Activated CD8-positive, alpha-beta T cell treated with anti-CD3 and anti-CD28 coated beads for 36 hours (primary cell): ENCODE measurements around the gene SRPRB. TPM values are rescaled to one million over a fixed set of nuclear protein-coding genes. Genes with fewer than 3 reads are reported as not detected.

Source experiments
- ATAC-seq: fragments of 200-7000 bp; cut with Tn5 transposase; one replicate; pipeline ENCODE4 v1.10.0; 2021; ENCODE audit warnings: mild to moderate bottlenecking, moderate library complexity
- CTCF ChIA-PET: fragments of 350-600 bp; sonication (Branson Sonifier 250); formaldehyde crosslinking; loops from one replicate; lab custom pipeline; 2021; ENCODE audit warnings: antibody characterized with exemption; lab: Charles Lee
- POLR2A ChIA-PET: fragments of 350-600 bp; sonication (Branson Sonifier 250); formaldehyde crosslinking; loops from one replicate; lab custom pipeline; 2021; ENCODE audit warnings: antibody characterized with exemption; lab: Charles Lee
- DNase-seq: peaks from one replicate; pipeline ENCODE4 v3.0.0-alpha.2; 2020
- H3K27ac Mint-ChIP-seq: one replicate; pipeline ENCODE4 v1.8.0; 2021; ENCODE audit warnings: mild to moderate bottlenecking, mixed read lengths
- H3K27me3 Mint-ChIP-seq: one replicate; pipeline ENCODE4 v1.8.0; 2021; ENCODE audit warnings: mixed read lengths
- H3K36me3 Mint-ChIP-seq: one replicate; pipeline ENCODE4 v1.8.0; 2021; ENCODE audit warnings: low read depth, mixed read lengths
- H3K4me1 Mint-ChIP-seq: one replicate; pipeline ENCODE4 v1.8.0; 2021; ENCODE audit warnings: low read depth, mixed read lengths
- H3K4me3 Mint-ChIP-seq: one replicate; pipeline ENCODE4 v1.8.0; 2021; ENCODE audit warnings: mild to moderate bottlenecking, moderate library complexity, mixed read lengths
- H3K9me3 Mint-ChIP-seq: one replicate; pipeline ENCODE4 v1.8.0; 2021; ENCODE audit warnings: mixed read lengths
- CTCF ChIP-seq: fragments of 200-600 bp; IDR thresholded peaks from one replicate; pipeline ENCODE4 v1.8.0; 2022; ENCODE audit warnings: antibody characterized with exemption, mild to moderate bottlenecking
- intact Hi-C: fragments of 100-400 bp; cut with micrococcal nuclease; formaldehyde crosslinking; loops from one replicate; pipeline ENCODE4 v1.10.0; 2022
- total RNA-seq, 2 experiments: library from RNA; stranded (reverse); gene quantifications; one replicate each; pipeline ENCODE4 v1.2.3, GENCODE V29; 2021

Gene SRPRB
- total RNA-seq, 2 experiments from 2014 or later: 63.8 to 65.8 TPM

GRCh38 chr3:133835961-133836360, 30.3 kb downstream of the SRPRB start:
- H3K4me1 Mint-ChIP-seq: no peaks in the 10 kb centered on the region
- POLR2A ChIA-PET: no interaction called here
- TF ChIP-seq CTCF: no peak
- no peak overlapping the region for H3K4me3 Mint-ChIP-seq
- CTCF ChIA-PET: no interaction called here
- intact Hi-C loops: no loop called here
- no peak overlapping the region for H3K27ac Mint-ChIP-seq
- H3K36me3 Mint-ChIP-seq: no peaks in the 10 kb centered on the region
- DNase-seq: no peak
- ATAC-seq: no peak
- H3K9me3 Mint-ChIP-seq: no peaks in the 10 kb centered on the region
- no peaks in the 10 kb centered on the region for H3K27me3 Mint-ChIP-seq

GRCh38 chr3:133836497-133837158, 31.0 kb downstream of the SRPRB start:
- Mint-ChIP-seq H3K27ac (no peak overlapping the region), H3K4me3 (no peak overlapping the region), H3K36me3 (no peaks in the 10 kb centered on the region), H3K27me3 (no peaks in the 10 kb centered on the region), H3K9me3 (no peaks in the 10 kb centered on the region), H3K4me1 (no peaks in the 10 kb centered on the region)
- no peak for TF ChIP-seq CTCF
- DNase-seq: no peak
- ATAC-seq: no peak
- POLR2A ChIA-PET: no interaction called here
- intact Hi-C loops: no loop called here
- CTCF ChIA-PET: no interaction called here

- Mint-ChIP-seq H3K4me3 (no peak overlapping the region), H3K27me3 (no peaks in the 10 kb centered on the region), H3K36me3 (no peaks in the 10 kb centered on the region), H3K9me3 (no peaks in the 10 kb centered on the region), H3K27ac (no peak overlapping the region), H3K4me1 (no peaks in the 10 kb centered on the region)
- DNase-seq (no peak), ATAC-seq (no peak)
- CTCF ChIA-PET: no interaction called here
- TF ChIP-seq CTCF: no peak
- intact Hi-C loops: no loop called here
- POLR2A ChIA-PET: no interaction called here
These were observed 32.1 kb downstream of the SRPRB start for GRCh38 chr3:133837487-133838295.

- H3K4me1 Mint-ChIP-seq: no peaks in the 10 kb centered on the region
- no peak overlapping the region for H3K27ac Mint-ChIP-seq
- no peaks in the 10 kb centered on the region for H3K36me3 Mint-ChIP-seq
- H3K9me3 Mint-ChIP-seq: no peaks in the 10 kb centered on the region
- intact Hi-C loops: no loop called here
- ATAC-seq (no peak), DNase-seq (no peak)
- no peaks in the 10 kb centered on the region for H3K27me3 Mint-ChIP-seq
- TF ChIP-seq CTCF: no peak
- no peak overlapping the region for H3K4me3 Mint-ChIP-seq
- CTCF ChIA-PET: no interaction called here
- POLR2A ChIA-PET: no interaction called here
These were observed 32.7 kb downstream of the SRPRB start for GRCh38 chr3:133838296-133838789.
